PC-9 (cell line): ENCODE results near the gene EWSR1.

ENCODE experiments used
- CTCF ChIP-seq: fragments of 200-600 bp; sonication (generic); conservative IDR thresholded peaks from 2 replicates; pipeline ENCODE4 v1.6.1; 2017; ENCODE audit warnings: mixed run types, antibody characterized with exemption, mild to moderate bottlenecking, moderate library complexity
- EZH2 ChIP-seq: fragments of 200-600 bp; sonication (generic); IDR thresholded peaks from 2 replicates; pipeline ENCODE4 v1.8.0; 2017; ENCODE audit warnings: antibody characterized with exemption, low read depth

- TF ChIP-seq CTCF, result no peak
- no peak for TF ChIP-seq EZH2
Measured at GRCh38 chr22:29301716-29302401, 33.8 kb downstream of the EWSR1 start.
